Measurements from ENCODE around the gene CUBN. TPM values are rescaled to one million over a fixed set of nuclear protein-coding genes. Genes with fewer than 3 reads are reported as not detected.

The CUBN gene
- total RNA-seq, 1 donor from 2014 or later: 1.5 TPM

DNA sequence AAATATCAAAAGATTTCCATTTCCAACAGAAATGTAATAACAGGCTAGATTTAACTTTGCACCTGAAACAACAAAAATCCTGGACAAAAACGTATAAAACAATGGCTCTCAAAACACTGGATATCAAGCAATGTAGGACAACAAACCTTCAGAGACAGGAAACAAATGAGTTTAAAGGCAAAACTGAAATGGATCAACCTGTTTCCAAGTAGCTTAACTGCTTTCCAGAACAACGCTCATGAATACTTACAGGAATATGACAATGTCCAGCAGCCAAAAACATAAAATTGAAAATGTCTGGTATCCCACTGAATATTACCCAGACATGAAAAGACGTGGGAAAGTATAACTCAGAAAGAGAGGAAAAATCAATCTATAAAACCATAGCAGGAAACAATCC lies 62.8 kb downstream of the CUBN start:
- Mint-ChIP-seq H3K36me3 (ENCODE audit: insufficient read depth) (no peaks in the 10 kb centered on the region), H3K27me3 (no peaks in the 10 kb centered on the region), H3K4me3 (ENCODE audit: low read depth) (no peak overlapping the region), H3K9me3 (ENCODE audit: low read depth) (no peaks in the 10 kb centered on the region), H3K27ac (no peak overlapping the region), H3K4me1 (ENCODE audit: low read depth) (peaks cover 20% of the 10 kb centered on the region)
- no peak for DNase-seq (ENCODE audit: low spot score, unreplicated experiment)
- TF ChIP-seq, protein P1, sequence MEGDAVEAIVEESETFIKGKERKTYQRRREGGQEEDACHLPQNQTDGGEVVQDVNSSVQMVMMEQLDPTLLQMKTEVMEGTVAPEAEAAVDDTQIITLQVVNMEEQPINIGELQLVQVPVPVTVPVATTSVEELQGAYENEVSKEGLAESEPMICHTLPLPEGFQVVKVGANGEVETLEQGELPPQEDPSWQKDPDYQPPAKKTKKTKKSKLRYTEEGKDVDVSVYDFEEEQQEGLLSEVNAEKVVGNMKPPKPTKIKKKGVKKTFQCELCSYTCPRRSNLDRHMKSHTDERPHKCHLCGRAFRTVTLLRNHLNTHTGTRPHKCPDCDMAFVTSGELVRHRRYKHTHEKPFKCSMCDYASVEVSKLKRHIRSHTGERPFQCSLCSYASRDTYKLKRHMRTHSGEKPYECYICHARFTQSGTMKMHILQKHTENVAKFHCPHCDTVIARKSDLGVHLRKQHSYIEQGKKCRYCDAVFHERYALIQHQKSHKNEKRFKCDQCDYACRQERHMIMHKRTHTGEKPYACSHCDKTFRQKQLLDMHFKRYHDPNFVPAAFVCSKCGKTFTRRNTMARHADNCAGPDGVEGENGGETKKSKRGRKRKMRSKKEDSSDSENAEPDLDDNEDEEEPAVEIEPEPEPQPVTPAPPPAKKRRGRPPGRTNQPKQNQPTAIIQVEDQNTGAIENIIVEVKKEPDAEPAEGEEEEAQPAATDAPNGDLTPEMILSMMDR (IDR thresholded peaks at IDR 0.05; ENCODE audit: unreplicated experiment): no peak

DNA sequence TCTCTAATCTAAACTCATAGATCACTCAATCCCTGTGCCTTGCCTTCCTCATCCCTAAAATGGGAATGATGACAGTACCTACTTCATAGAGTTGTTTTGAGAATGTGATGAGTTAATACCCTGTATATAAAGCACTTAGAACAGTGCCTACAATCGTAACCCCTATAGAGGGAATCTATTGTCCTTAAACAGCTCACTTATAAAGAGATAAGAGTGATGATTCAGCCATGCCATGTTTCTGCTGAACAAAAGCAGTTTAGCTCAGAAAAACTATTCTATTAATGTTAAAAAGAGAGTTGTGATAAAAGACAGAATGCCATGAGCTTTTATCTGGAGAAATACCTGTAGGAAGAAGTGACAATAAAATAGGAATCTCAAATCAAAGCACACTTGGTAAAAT lies 63.6 kb downstream of the CUBN start:
- no peak overlapping the region for H3K27ac Mint-ChIP-seq
- no peaks in the 10 kb centered on the region for H3K27me3 Mint-ChIP-seq
- no peak for DNase-seq (ENCODE audit: low spot score, unreplicated experiment)
- peaks cover 20% of the 10 kb centered on the region for H3K4me1 Mint-ChIP-seq (ENCODE audit: low read depth)
- no peaks in the 10 kb centered on the region for H3K9me3 Mint-ChIP-seq (ENCODE audit: low read depth)
- no peaks in the 10 kb centered on the region for H3K36me3 Mint-ChIP-seq (ENCODE audit: insufficient read depth)
- TF ChIP-seq, protein P1 (IDR thresholded peaks at IDR 0.05; ENCODE audit: unreplicated experiment): no peak
- no peak overlapping the region for H3K4me3 Mint-ChIP-seq (ENCODE audit: low read depth)

GRCh38 chr10:17065273-17065672 lies 64.3 kb downstream of the CUBN start:
- no peak for DNase-seq (ENCODE audit: low spot score, unreplicated experiment)
- Mint-ChIP-seq H3K27ac (no peak overlapping the region), H3K4me3 (ENCODE audit: low read depth) (no peak overlapping the region), H3K9me3 (ENCODE audit: low read depth) (no peaks in the 10 kb centered on the region), H3K4me1 (ENCODE audit: low read depth) (peaks cover 20% of the 10 kb centered on the region), H3K36me3 (ENCODE audit: insufficient read depth) (no peaks in the 10 kb centered on the region), H3K27me3 (no peaks in the 10 kb centered on the region)
- TF ChIP-seq, protein P1 (IDR thresholded peaks at IDR 0.05; ENCODE audit: unreplicated experiment): no peak

DNA sequence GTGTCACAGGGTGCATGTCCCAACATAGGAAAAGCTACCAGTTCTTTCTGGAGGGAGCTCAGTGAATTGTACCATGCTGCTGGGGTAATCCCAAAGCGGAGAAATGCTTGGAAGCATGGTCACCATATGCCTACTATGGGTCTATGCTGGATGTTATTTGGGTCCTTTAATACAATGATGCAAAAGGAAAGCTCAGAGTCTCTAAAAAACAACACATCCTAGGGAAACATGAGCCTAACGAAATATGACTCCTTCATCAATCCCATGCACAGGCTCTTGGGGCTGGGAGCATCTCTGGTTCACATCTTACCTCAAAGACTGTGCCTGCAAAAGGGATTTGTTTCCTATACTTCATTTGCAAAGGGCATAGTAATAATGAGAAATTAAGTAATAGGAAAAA lies 65.2 kb downstream of the CUBN start:
- DNase-seq (ENCODE audit: low spot score, unreplicated experiment): no peak

GRCh38 chr10:17062955-17063484 lies 66.6 kb downstream of the CUBN start:
- Mint-ChIP-seq H3K4me1 (ENCODE audit: low read depth) (peaks cover 20% of the 10 kb centered on the region), H3K27ac (peak overlapping the region; percentile 92), H3K27me3 (no peaks in the 10 kb centered on the region), H3K4me3 (ENCODE audit: low read depth) (no peak overlapping the region), H3K9me3 (ENCODE audit: low read depth) (no peaks in the 10 kb centered on the region), H3K36me3 (ENCODE audit: insufficient read depth) (no peaks in the 10 kb centered on the region)
- TF ChIP-seq, protein P1 (IDR thresholded peaks at IDR 0.05; ENCODE audit: unreplicated experiment): no peak
- no peak for DNase-seq (ENCODE audit: low spot score, unreplicated experiment)

More for the DNA sequence above, 65.2 kb downstream of the CUBN start:
- Mint-ChIP-seq H3K27ac (no peak overlapping the region), H3K9me3 (ENCODE audit: low read depth) (no peaks in the 10 kb centered on the region), H3K4me1 (ENCODE audit: low read depth) (peaks cover 20% of the 10 kb centered on the region), H3K27me3 (no peaks in the 10 kb centered on the region), H3K4me3 (ENCODE audit: low read depth) (no peak overlapping the region), H3K36me3 (ENCODE audit: insufficient read depth) (no peaks in the 10 kb centered on the region)
- TF ChIP-seq, protein P1 (IDR thresholded peaks at IDR 0.05; ENCODE audit: unreplicated experiment): no peak
